Lung (tissue), 12 donors: ENCODE results near the gene ESPNL. TPM values are rescaled to one million over a fixed set of nuclear protein-coding genes. Genes with fewer than 3 reads are reported as not detected.

Source experiments
- ATAC-seq: fragments of 200-7000 bp; cut with Tn5 transposase; one replicate; pipeline ENCODE4 v1.9.1; 2020; ENCODE audit warnings: moderate number of reproducible peaks; ENCODE audit not compliant: insufficient read depth, low FRiP score
- DNase-seq, 3 donors: peaks; one replicate each; pipeline ENCODE4 v3.0.0-alpha.2; 2013 to 2017
- H3K27ac ChIP-seq, 2 donors: one replicate each; pipeline ENCODE4 v1.5.1; 2013; ENCODE audit warnings: mild to moderate bottlenecking in 2 of 2, moderate library complexity in 2 of 2, control low read depth in 1 of 2, inconsistent platforms in 1 of 2, low read depth in 1 of 2, low read length in 1 of 2
- H3K27me3 ChIP-seq, 3 donors: one replicate each; pipeline ENCODE4 v1.5.1; 2013; ENCODE audit warnings: low read length in 2 of 3; ENCODE audit not compliant: control insufficient read depth in 3 of 3, insufficient read depth in 3 of 3
- H3K36me3 ChIP-seq, 4 donors: one replicate each; pipeline ENCODE4 v1.5.1; 2013; ENCODE audit warnings: low read length in 4 of 4, mild to moderate bottlenecking in 1 of 4, moderate library complexity in 1 of 4; ENCODE audit not compliant: control insufficient read depth in 4 of 4, insufficient read depth in 4 of 4
- H3K4me1 ChIP-seq, 5 donors: one replicate each; pipeline ENCODE4 v1.5.1; 2013; ENCODE audit warnings: low read length in 5 of 5, mild to moderate bottlenecking in 2 of 5, moderate library complexity in 1 of 5; ENCODE audit not compliant: control insufficient read depth in 5 of 5, insufficient read depth in 5 of 5
- H3K4me3 ChIP-seq: one replicate; pipeline ENCODE4 v1.5.1; 2013; ENCODE audit warnings: mild to moderate bottlenecking, control low read depth, moderate library complexity
- H3K9ac ChIP-seq, 2 donors: one replicate each; pipeline ENCODE4 v1.5.1; 2013; ENCODE audit warnings: low read length in 2 of 2, control low read depth in 1 of 2; ENCODE audit not compliant: insufficient read depth in 1 of 2
- H3K9me3 ChIP-seq, 4 donors: one replicate each; pipeline ENCODE4 v1.5.1; 2013; ENCODE audit warnings: low read length in 3 of 4, mild to moderate bottlenecking in 1 of 4, moderate library complexity in 1 of 4; ENCODE audit not compliant: control insufficient read depth in 4 of 4, insufficient read depth in 3 of 4
- CTCF ChIP-seq: IDR thresholded peaks from 2 replicates; pipeline ENCODE4 v1.5.1; 2012; ENCODE audit warnings: mild to moderate bottlenecking; ENCODE audit errors: control extremely low read depth, extremely low read depth
- WGBS, 2 donors: extraction: QIAGEN DNeasy Blood & Tissue Kit; methylation state at CpG; one replicate each; pipeline ENCODE4 v1.1.7; 2013; 5-methylcytosine and 5-hydroxymethylcytosine counted together
- polyA plus RNA-seq, 2 donors: library from polyadenylated mRNA; stranded (reverse); fragments of 200-250 nt; gene quantifications; one replicate each; pipeline ENCODE4 v1.2.1, GENCODE V29; 2013
- total RNA-seq, 2 donors: library from RNA; depleted of rRNA in 1 of 2; stranded (reverse); fragments of >200 nt in 1 of 2; gene quantifications; one replicate each; pipeline ENCODE4 v1.2.1, GENCODE V29; 2014 to 2021
- donor health status: control.
- donor health status: control.
- donor health status: Bipolar disorder and iron deficiency.
- donor health status: healthy.
- donor health status: DM: yes; HTN: yes; CAD: no.

ESPNL gene
- total and polyA plus RNA-seq, 4 donors = 0.07 to 3.0 (median 1.2) TPM

DNA sequence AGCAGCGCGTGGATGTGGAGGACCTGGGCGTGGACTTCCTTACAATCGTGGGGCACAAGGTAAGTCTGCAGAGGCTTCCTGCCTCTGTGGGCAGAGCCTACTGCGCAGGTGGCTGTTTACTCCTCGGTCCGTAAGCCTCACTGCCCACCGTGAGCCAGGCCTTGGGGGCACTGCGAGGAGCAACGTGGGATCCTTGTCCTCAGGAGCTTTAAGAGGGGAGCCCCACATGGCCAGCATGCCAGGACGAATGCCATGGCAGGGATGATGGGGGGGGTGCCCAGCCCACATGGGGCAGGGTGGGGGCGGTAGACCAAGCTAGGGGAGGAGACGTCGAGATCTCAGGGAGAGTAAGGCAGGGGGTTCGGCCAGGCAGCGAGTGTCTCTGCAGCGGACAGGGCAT, 18.0 kb upstream of the ESPNL start:
- no peak for ATAC-seq
- 95% methylated on average over 17 of the region's 17 CpGs for WGBS, 2 donors
- Histone ChIP-seq H3K9me3 (no peaks in the 10 kb centered on the region), H3K4me3 (no peak overlapping the region), H3K9ac (no peak overlapping the region), H3K27me3 (no peaks in the 10 kb centered on the region), H3K27ac (no peak overlapping the region), H3K36me3 (peaks cover 8 to 23% (median 15%) of the 10 kb centered on the region in 4 donors), H3K4me1 (no peaks in the 10 kb centered on the region)
- no peak for DNase-seq
- no peak for TF ChIP-seq CTCF

DNA sequence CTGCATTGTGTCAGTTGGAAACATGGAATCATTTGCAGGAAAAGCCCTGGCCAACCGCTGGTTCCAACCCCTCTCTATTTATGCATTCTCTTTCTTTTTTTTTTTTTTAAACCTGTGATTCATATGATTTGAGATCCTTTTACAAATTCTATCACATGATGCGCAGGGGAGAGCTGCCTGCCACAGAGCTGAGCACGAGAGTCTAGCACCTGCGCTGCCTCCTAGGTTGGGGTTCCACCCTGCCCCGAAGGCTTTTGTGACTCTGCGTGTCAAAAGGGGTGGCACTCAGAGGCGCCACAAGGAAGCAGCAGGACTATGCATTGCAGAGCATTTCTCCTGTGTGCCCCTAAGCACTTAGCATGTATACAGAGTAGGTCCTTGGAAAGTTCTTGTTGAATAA, 17.3 kb upstream of the ESPNL start:
- DNase-seq (no peak), ATAC-seq (no peak)
- Histone ChIP-seq H3K4me3 (no peak overlapping the region), H3K36me3 (peaks cover 8 to 23% (median 15%) of the 10 kb centered on the region in 4 donors), H3K27me3 (no peaks in the 10 kb centered on the region), H3K4me1 (no peaks in the 10 kb centered on the region), H3K9ac (no peak overlapping the region), H3K27ac (no peak overlapping the region), H3K9me3 (no peaks in the 10 kb centered on the region)
- 92 to 96% methylated on average over 7 of the region's 7 CpGs for WGBS, 2 donors
- TF ChIP-seq CTCF = no peak

- no peaks in the 10 kb centered on the region for H3K4me1 ChIP-seq
- no peak overlapping the region for H3K9ac ChIP-seq
- ATAC-seq (no peak), DNase-seq (no peak)
- 85 to 99% methylated on average over 5 of the region's 5 CpGs for WGBS, 2 donors
- H3K27me3 ChIP-seq = no peaks in the 10 kb centered on the region
- H3K27ac ChIP-seq = no peak overlapping the region
- TF ChIP-seq CTCF = no peak
- H3K4me3 ChIP-seq = no peak overlapping the region
- H3K36me3 ChIP-seq = peaks cover 8 to 25% (median 16%) of the 10 kb centered on the region in 4 donors
- no peaks in the 10 kb centered on the region for H3K9me3 ChIP-seq
These were observed 16.2 kb upstream of the ESPNL start for GRCh38 chr2:238083919-238084318.

GRCh38 chr2:238084761-238085160, 15.4 kb upstream of the ESPNL start:
- 96 to 98% methylated on average over 7 of the region's 7 CpGs for WGBS, 2 donors
- no peaks in the 10 kb centered on the region for H3K27me3 ChIP-seq
- ATAC-seq (no peak), DNase-seq (no peak)
- H3K4me3 ChIP-seq = no peak overlapping the region
- H3K9ac ChIP-seq = no peak overlapping the region
- no peaks in the 10 kb centered on the region for H3K4me1 ChIP-seq
- H3K9me3 ChIP-seq = no peaks in the 10 kb centered on the region
- no peak for TF ChIP-seq CTCF
- H3K27ac ChIP-seq = no peak overlapping the region
- peaks cover 8 to 25% (median 16%) of the 10 kb centered on the region in 4 donors for H3K36me3 ChIP-seq
